Mesenchymal stem cell (in vitro differentiated cells and primary cell): ENCODE results near the gene MPP7.

Experiments
- DNase-seq: peaks from one replicate; pipeline ENCODE4 v3.0.0-alpha.2; 2013
- H2AFZ ChIP-seq: one replicate; pipeline ENCODE4 v1.6.1; 2013; ENCODE audit warnings: low read depth, mild to moderate bottlenecking, control low read depth, inconsistent platforms, low read length, moderate library complexity
- H2AK5ac ChIP-seq: 2 replicates; pipeline ENCODE4 v1.6.1; 2013; ENCODE audit warnings: low read length, moderate library complexity, mild to moderate bottlenecking, inconsistent platforms; ENCODE audit not compliant: severe bottlenecking
- H2BK120ac ChIP-seq: one replicate; pipeline ENCODE4 v1.6.1; 2013; ENCODE audit warnings: low read depth, mild to moderate bottlenecking, inconsistent platforms, low read length, moderate library complexity
- H2BK12ac ChIP-seq, 2 experiments: one replicate each; pipeline ENCODE4 v1.6.1; 2013; ENCODE audit warnings: inconsistent platforms in 2 of 2, low read length in 2 of 2, mild to moderate bottlenecking in 2 of 2, moderate library complexity in 2 of 2, control low read depth in 1 of 2
- H2BK15ac ChIP-seq: one replicate; pipeline ENCODE4 v1.6.1; 2013; ENCODE audit warnings: mild to moderate bottlenecking, low read depth, inconsistent platforms; ENCODE audit not compliant: poor library complexity, severe bottlenecking
- H2BK5ac ChIP-seq: 2 replicates; pipeline ENCODE4 v1.6.1; 2013; ENCODE audit warnings: low read depth, mild to moderate bottlenecking, low read length, control low read depth, inconsistent platforms; ENCODE audit not compliant: poor library complexity, severe bottlenecking
- H3K14ac ChIP-seq, 2 experiments: one replicate each; pipeline ENCODE4 v1.6.1; 2013; ENCODE audit warnings: inconsistent platforms in 2 of 2, low read length in 2 of 2, control low read depth in 1 of 2, mild to moderate bottlenecking in 1 of 2, moderate library complexity in 1 of 2
- H3K18ac ChIP-seq, 2 experiments: one replicate each; pipeline ENCODE4 v1.6.1; 2013; ENCODE audit warnings: inconsistent platforms in 2 of 2, low read length in 2 of 2, control low read depth in 1 of 2, low read depth in 1 of 2, mild to moderate bottlenecking in 1 of 2
- H3K23ac ChIP-seq, 2 experiments: one replicate each; pipeline ENCODE4 v1.6.1; 2013; ENCODE audit warnings: inconsistent platforms in 2 of 2, low read length in 2 of 2, mild to moderate bottlenecking in 2 of 2, moderate library complexity in 2 of 2, control low read depth in 1 of 2
- H3K27ac ChIP-seq: 2 replicates; pipeline ENCODE4 v1.5.1; 2013; ENCODE audit warnings: mild to moderate bottlenecking, moderate library complexity, low read length, control low read depth, inconsistent platforms; ENCODE audit not compliant: poor library complexity, severe bottlenecking
- H3K27me3 ChIP-seq, 2 experiments: 2 replicates each; pipeline versions ENCODE4 v1.6.1 to v1.7.0; 2013; ENCODE audit warnings: low read length in 2 of 2, mild to moderate bottlenecking in 2 of 2, moderate library complexity in 2 of 2, control low read depth in 1 of 2, inconsistent platforms in 1 of 2; ENCODE audit not compliant: control insufficient read depth in 1 of 2, insufficient read depth in 1 of 2
- H3K36me3 ChIP-seq, 2 experiments: 2 replicates each; pipeline versions ENCODE4 v1.6.1 to v1.7.0; 2013; ENCODE audit warnings: low read length in 2 of 2, control low read depth in 1 of 2, inconsistent platforms in 1 of 2, low read depth in 1 of 2, mild to moderate bottlenecking in 1 of 2; ENCODE audit not compliant: insufficient read depth in 2 of 2, control insufficient read depth in 1 of 2
- H3K4ac ChIP-seq, 2 experiments: one replicate each; pipeline ENCODE4 v1.6.1; 2013; ENCODE audit warnings: inconsistent platforms in 2 of 2, low read length in 2 of 2, mild to moderate bottlenecking in 2 of 2, moderate library complexity in 2 of 2, control low read depth in 1 of 2, low read depth in 1 of 2
- H3K4me1 ChIP-seq: 2 replicates; pipeline ENCODE4 v1.6.1; 2013; ENCODE audit warnings: low read depth, low read length, control low read depth; ENCODE audit not compliant: control insufficient read depth, insufficient read depth
- H3K4me2 ChIP-seq: 2 replicates; pipeline ENCODE4 v1.6.1; 2013; ENCODE audit warnings: low read length, mild to moderate bottlenecking, inconsistent platforms; ENCODE audit not compliant: poor library complexity, severe bottlenecking
- H3K4me3 ChIP-seq, 2 experiments: 2 replicates each; pipeline versions ENCODE4 v1.5.1 to v1.7.0; 2013; ENCODE audit warnings: low read length in 2 of 2, mild to moderate bottlenecking in 2 of 2, control low read depth in 1 of 2, low read depth in 1 of 2; ENCODE audit not compliant: insufficient read depth in 1 of 2
- H3K79me1 ChIP-seq: replicated peaks from 2 replicates; pipeline ENCODE4 v1.6.1; 2013; ENCODE audit warnings: mild to moderate bottlenecking, control low read depth, low read length, inconsistent platforms; ENCODE audit not compliant: poor library complexity, severe bottlenecking
- H3K9ac ChIP-seq: 2 replicates; pipeline ENCODE4 v1.7.0; 2013; ENCODE audit warnings: mild to moderate bottlenecking, low read length, moderate library complexity
- H3K9me3 ChIP-seq: 2 replicates; pipeline ENCODE4 v1.7.0; 2013; ENCODE audit warnings: mild to moderate bottlenecking, low read length; ENCODE audit not compliant: control insufficient read depth
- H4K8ac ChIP-seq: one replicate; pipeline ENCODE4 v1.6.1; 2013; ENCODE audit warnings: inconsistent platforms, mild to moderate bottlenecking, low read length, moderate library complexity
- H4K91ac ChIP-seq: one replicate; pipeline ENCODE4 v1.6.1; 2013; ENCODE audit warnings: mild to moderate bottlenecking, low read length, inconsistent platforms
- WGBS: methylation state at CpG from one replicate; pipeline ENCODE4 v1.1.7; 2013; ENCODE audit warnings: mixed read lengths; 5-methylcytosine and 5-hydroxymethylcytosine counted together

The MPP7 gene

GRCh38 chr10:28291881-28292297 lies 11.0 kb downstream of the MPP7 start:
- peaks cover 3% of the 10 kb centered on the region for H3K4me1 ChIP-seq
- H3K9me3 ChIP-seq, result no peaks in the 10 kb centered on the region
- no peaks in the 10 kb centered on the region for H3K36me3 ChIP-seq
- peak; percentile 63 for DNase-seq
- H3K18ac ChIP-seq, result no peak overlapping the region
- no peak overlapping the region for H2AFZ ChIP-seq
- H3K4me2 ChIP-seq, result no peak overlapping the region
- H4K91ac ChIP-seq, result no peak overlapping the region
- H3K14ac ChIP-seq, result no peak overlapping the region
- H4K8ac ChIP-seq, result no peak overlapping the region
- H3K27ac ChIP-seq, result peak overlapping the region; percentile 1
- no peak overlapping the region for H3K4ac ChIP-seq
- no peak overlapping the region for H3K9ac ChIP-seq
- H2BK15ac ChIP-seq, result no peak overlapping the region
- H3K27me3 ChIP-seq, result no peaks in the 10 kb centered on the region
- H2BK120ac ChIP-seq, result no peak overlapping the region
- H2AK5ac ChIP-seq, result no peak overlapping the region
- no peak overlapping the region for H2BK5ac ChIP-seq
- H3K23ac ChIP-seq, result no peak overlapping the region
- H2BK12ac ChIP-seq, result no peak overlapping the region
- WGBS, result 40% methylated on average over 2 of the region's 5 CpGs
- H3K4me3 ChIP-seq, result no peak overlapping the region
- peaks cover 10% of the 10 kb centered on the region for H3K79me1 ChIP-seq

- H3K4me2 ChIP-seq, result no peak overlapping the region
- no peak overlapping the region for H3K4me3 ChIP-seq
- H3K36me3 ChIP-seq, result no peaks in the 10 kb centered on the region
- no peak overlapping the region for H2BK15ac ChIP-seq
- peaks cover 6% of the 10 kb centered on the region for H3K4me1 ChIP-seq
- peaks cover 10% of the 10 kb centered on the region for H3K79me1 ChIP-seq
- H2BK5ac ChIP-seq, result no peak overlapping the region
- H2BK12ac ChIP-seq, result no peak overlapping the region
- H3K27ac ChIP-seq, result no peak overlapping the region
- DNase-seq, result no peak
- no peaks in the 10 kb centered on the region for H3K27me3 ChIP-seq
- no peak overlapping the region for H3K9ac ChIP-seq
- H3K14ac ChIP-seq, result no peak overlapping the region
- H4K91ac ChIP-seq, result no peak overlapping the region
- no peak overlapping the region for H3K23ac ChIP-seq
- H3K9me3 ChIP-seq, result no peaks in the 10 kb centered on the region
- H2AFZ ChIP-seq, result no peak overlapping the region
- WGBS, result 82% methylated on average over 4 of the region's 6 CpGs
- no peak overlapping the region for H3K18ac ChIP-seq
- H3K4ac ChIP-seq, result no peak overlapping the region
- no peak overlapping the region for H2BK120ac ChIP-seq
- H4K8ac ChIP-seq, result no peak overlapping the region
- no peak overlapping the region for H2AK5ac ChIP-seq
Measured at GRCh38 chr10:28285816-28286215, 17.0 kb downstream of the MPP7 start.

GRCh38 chr10:28284126-28284525 lies 18.7 kb downstream of the MPP7 start:
- no peak overlapping the region for H4K91ac ChIP-seq
- no peak overlapping the region for H3K9ac ChIP-seq
- H3K18ac ChIP-seq, result no peak overlapping the region
- H3K27me3 ChIP-seq, result no peaks in the 10 kb centered on the region
- no peak overlapping the region for H3K4me3 ChIP-seq
- DNase-seq, result no peak
- H3K27ac ChIP-seq, result no peak overlapping the region
- H2AFZ ChIP-seq, result no peak overlapping the region
- H2BK12ac ChIP-seq, result no peak overlapping the region
- H4K8ac ChIP-seq, result no peak overlapping the region
- H3K36me3 ChIP-seq, result no peaks in the 10 kb centered on the region
- no peak overlapping the region for H3K4me2 ChIP-seq
- no peak overlapping the region for H3K4ac ChIP-seq
- no peak overlapping the region for H3K14ac ChIP-seq
- no peak overlapping the region for H2BK15ac ChIP-seq
- H3K9me3 ChIP-seq, result no peaks in the 10 kb centered on the region
- H3K4me1 ChIP-seq, result peaks cover 8% of the 10 kb centered on the region
- H2AK5ac ChIP-seq, result no peak overlapping the region
- no peak overlapping the region for H3K23ac ChIP-seq
- no peak overlapping the region for H2BK5ac ChIP-seq
- peaks cover 8% of the 10 kb centered on the region for H3K79me1 ChIP-seq
- H2BK120ac ChIP-seq, result no peak overlapping the region

- H3K27ac ChIP-seq, result no peak overlapping the region
- no peak overlapping the region for H4K8ac ChIP-seq
- no peak overlapping the region for H3K4ac ChIP-seq
- no peak overlapping the region for H2AK5ac ChIP-seq
- no peaks in the 10 kb centered on the region for H3K36me3 ChIP-seq
- no peak overlapping the region for H2BK5ac ChIP-seq
- H3K4me2 ChIP-seq, result no peak overlapping the region
- H3K23ac ChIP-seq, result no peak overlapping the region
- H3K9ac ChIP-seq, result no peak overlapping the region
- no peak overlapping the region for H2BK120ac ChIP-seq
- H3K18ac ChIP-seq, result no peak overlapping the region
- H3K27me3 ChIP-seq, result no peaks in the 10 kb centered on the region
- H3K4me3 ChIP-seq, result no peak overlapping the region
- H4K91ac ChIP-seq, result no peak overlapping the region
- H3K9me3 ChIP-seq, result no peaks in the 10 kb centered on the region
- no peak overlapping the region for H2BK12ac ChIP-seq
- no peak overlapping the region for H3K14ac ChIP-seq
- H2AFZ ChIP-seq, result no peak overlapping the region
- 79% methylated on average over 2 of the region's 2 CpGs for WGBS
- no peak overlapping the region for H2BK15ac ChIP-seq
- peaks cover 8% of the 10 kb centered on the region for H3K79me1 ChIP-seq
- peaks cover 8% of the 10 kb centered on the region for H3K4me1 ChIP-seq
- DNase-seq, result no peak
Measured at GRCh38 chr10:28283251-28283650, 19.6 kb downstream of the MPP7 start.
